Neutrophil (primary cell): Measurements from ENCODE around the gene NIPAL3.

Experiments
- H3K27ac ChIP-seq: fragments of 200-600 bp; sonication (generic); 2 replicates; pipeline ENCODE4 v1.5.1; 2016; ENCODE audit warnings: mild to moderate bottlenecking, moderate library complexity
- H3K27me3 ChIP-seq: fragments of 200-600 bp; sonication (generic); 2 replicates; pipeline ENCODE4 v1.6.0; 2016; ENCODE audit warnings: mild to moderate bottlenecking
- H3K36me3 ChIP-seq: fragments of 200-600 bp; sonication (generic); 2 replicates; pipeline ENCODE4 v1.5.1; 2017
- H3K4me1 ChIP-seq, 2 experiments: fragments of 200-600 bp in 1 of 2; sonication (generic) in 1 of 2; 1 replicate in 1 of 2; 2 replicates in 1 of 2; pipeline versions ENCODE4 v1.5.1 to v1.6.1; 2013 to 2016; ENCODE audit warnings: low read depth in 1 of 2, low read length in 1 of 2, mild to moderate bottlenecking in 1 of 2, moderate library complexity in 1 of 2; ENCODE audit not compliant: control insufficient read depth in 1 of 2, insufficient read depth in 1 of 2
- H3K4me3 ChIP-seq, 2 experiments: fragments of 200-600 bp in 1 of 2; sonication (generic) in 1 of 2; 1 replicate in 1 of 2; 2 replicates in 1 of 2; pipeline ENCODE4 v1.5.1; 2013 to 2016; ENCODE audit warnings: low read depth in 1 of 2, low read length in 1 of 2, mild to moderate bottlenecking in 1 of 2, moderate library complexity in 1 of 2
- H3K9me3 ChIP-seq: fragments of 200-600 bp; sonication (generic); 2 replicates; pipeline ENCODE4 v1.5.1; 2016
- TF ChIP-seq, protein P1 (sequence below): fragments of 200-600 bp; sonication (generic); IDR thresholded peaks from 2 replicates; pipeline ENCODE4 v1.5.1; 2016; ENCODE audit warnings: antibody characterized with exemption

Gene NIPAL3

DNA sequence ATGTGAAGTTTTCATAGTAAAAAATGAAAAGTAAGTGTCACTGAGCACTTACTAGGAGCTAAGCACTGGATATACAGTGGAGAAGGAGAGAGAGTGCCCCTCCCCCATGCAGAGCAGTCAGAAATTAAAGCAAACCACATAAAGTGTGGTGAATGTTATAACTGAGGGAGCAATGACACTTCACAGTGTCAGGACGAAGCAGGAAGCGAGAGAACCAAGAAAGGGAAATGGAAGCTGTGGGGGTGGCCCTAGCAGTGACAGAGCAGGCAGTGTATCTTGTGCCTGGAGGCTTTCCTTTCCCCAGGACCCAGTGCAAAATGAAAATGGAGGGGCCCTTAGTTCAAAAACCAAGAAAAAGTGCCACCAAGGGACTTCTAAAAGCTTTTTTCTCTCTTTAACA lies 65.5 kb downstream of the NIPAL3 start:
- no peaks in the 10 kb centered on the region for H3K9me3 ChIP-seq
- H3K27ac ChIP-seq: no peak overlapping the region
- H3K4me1 ChIP-seq: peaks cover 11 to 15% of the 10 kb centered on the region in 2 experiments
- no peaks in the 10 kb centered on the region for H3K36me3 ChIP-seq
- no peaks in the 10 kb centered on the region for H3K27me3 ChIP-seq
- TF ChIP-seq, protein P1, sequence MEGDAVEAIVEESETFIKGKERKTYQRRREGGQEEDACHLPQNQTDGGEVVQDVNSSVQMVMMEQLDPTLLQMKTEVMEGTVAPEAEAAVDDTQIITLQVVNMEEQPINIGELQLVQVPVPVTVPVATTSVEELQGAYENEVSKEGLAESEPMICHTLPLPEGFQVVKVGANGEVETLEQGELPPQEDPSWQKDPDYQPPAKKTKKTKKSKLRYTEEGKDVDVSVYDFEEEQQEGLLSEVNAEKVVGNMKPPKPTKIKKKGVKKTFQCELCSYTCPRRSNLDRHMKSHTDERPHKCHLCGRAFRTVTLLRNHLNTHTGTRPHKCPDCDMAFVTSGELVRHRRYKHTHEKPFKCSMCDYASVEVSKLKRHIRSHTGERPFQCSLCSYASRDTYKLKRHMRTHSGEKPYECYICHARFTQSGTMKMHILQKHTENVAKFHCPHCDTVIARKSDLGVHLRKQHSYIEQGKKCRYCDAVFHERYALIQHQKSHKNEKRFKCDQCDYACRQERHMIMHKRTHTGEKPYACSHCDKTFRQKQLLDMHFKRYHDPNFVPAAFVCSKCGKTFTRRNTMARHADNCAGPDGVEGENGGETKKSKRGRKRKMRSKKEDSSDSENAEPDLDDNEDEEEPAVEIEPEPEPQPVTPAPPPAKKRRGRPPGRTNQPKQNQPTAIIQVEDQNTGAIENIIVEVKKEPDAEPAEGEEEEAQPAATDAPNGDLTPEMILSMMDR: no peak
- H3K4me3 ChIP-seq: no peak overlapping the region

DNA sequence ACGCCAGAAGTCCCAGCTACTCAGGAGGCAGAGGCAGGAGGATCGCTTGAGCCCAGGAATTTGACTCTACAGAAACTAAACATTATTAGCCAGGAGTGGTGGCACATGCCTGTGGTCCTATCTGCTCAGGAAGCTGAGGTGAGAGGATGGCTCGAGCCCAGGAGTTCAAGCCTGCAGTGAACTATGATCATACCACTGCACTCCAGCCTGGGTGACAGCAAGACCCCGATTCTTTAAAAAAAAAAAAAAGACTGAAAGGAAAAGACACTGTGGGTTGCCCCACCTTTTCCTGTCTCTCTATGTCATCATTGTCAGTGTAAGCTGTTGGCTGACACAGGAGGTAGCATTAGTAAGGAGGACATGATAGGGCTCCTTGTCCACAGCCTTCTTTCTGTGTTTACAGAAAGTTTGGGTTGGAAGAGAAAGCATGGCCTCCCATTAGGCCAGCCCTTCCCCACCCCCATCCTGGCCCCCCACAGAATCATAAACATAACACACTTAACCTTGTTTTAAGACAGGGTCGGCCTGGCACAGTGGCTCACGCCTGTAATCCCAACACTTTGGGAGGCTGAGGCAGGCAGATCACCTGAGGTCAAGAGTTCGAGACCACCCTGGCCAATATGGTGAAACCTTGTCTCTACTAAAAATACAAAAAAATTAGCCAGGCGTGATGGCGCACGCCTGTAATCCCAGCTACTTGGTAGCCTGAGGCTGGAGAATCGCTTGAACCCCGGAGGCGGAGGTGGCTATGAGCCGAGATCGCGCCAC lies 66.4 kb downstream of the NIPAL3 start:
- Histone ChIP-seq H3K27me3 (no peaks in the 10 kb centered on the region), H3K27ac (no peak overlapping the region), H3K4me1 (peaks cover 11 to 15% of the 10 kb centered on the region in 2 experiments), H3K9me3 (no peaks in the 10 kb centered on the region), H3K36me3 (no peaks in the 10 kb centered on the region), H3K4me3 (no peak overlapping the region)
- TF ChIP-seq, protein P1: no peak

DNA sequence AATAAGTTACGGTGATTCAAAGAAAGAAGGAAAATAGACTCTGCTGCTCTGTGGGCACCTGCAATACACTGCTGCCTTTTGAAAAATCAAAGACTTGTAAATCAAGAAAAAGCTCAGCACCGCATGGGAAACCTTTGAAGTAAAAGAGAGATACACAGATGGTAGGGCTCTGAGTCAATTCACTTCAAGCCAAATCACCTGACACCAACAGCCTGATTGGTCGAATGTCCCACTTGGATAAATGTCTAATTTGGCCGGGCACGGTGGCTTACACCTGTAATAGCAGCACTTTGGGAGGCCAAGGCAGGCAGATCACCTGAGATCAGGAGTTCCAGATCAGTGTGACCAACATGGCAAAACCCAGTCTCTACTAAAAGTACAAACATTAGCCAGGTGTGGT lies 67.8 kb downstream of the NIPAL3 start:
- Histone ChIP-seq H3K36me3 (no peaks in the 10 kb centered on the region), H3K4me1 (peaks cover 11 to 15% of the 10 kb centered on the region in 2 experiments), H3K27me3 (no peaks in the 10 kb centered on the region), H3K9me3 (no peaks in the 10 kb centered on the region), H3K27ac (no peak overlapping the region), H3K4me3 (no peak overlapping the region)
- TF ChIP-seq, protein P1: no peak

DNA sequence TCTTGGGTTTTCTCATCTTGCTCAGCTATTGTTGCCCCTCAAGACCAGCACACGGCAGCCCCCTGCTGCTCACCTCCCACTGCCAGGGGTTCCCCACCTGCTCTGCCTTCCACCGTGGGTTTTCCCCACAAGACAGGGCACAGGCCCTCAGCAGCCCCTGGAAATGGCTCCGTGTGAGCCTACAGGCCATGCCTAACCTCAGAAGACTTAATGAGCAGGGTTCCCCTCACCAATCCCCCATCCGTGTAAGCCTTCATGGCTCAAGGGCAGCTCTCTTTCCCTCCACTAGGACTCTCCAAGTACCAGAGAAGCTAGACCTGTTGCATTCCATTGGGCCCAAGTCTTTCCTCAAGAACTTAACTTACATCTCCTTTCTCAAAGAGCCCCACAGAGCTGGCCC lies 68.6 kb downstream of the NIPAL3 start:
- no peaks in the 10 kb centered on the region for H3K9me3 ChIP-seq
- H3K4me3 ChIP-seq: no peak overlapping the region
- TF ChIP-seq, protein P1: no peak
- H3K36me3 ChIP-seq: no peaks in the 10 kb centered on the region
- H3K4me1 ChIP-seq: peaks cover 11 to 15% of the 10 kb centered on the region in 2 experiments
- H3K27ac ChIP-seq: no peak overlapping the region
- no peaks in the 10 kb centered on the region for H3K27me3 ChIP-seq

DNA sequence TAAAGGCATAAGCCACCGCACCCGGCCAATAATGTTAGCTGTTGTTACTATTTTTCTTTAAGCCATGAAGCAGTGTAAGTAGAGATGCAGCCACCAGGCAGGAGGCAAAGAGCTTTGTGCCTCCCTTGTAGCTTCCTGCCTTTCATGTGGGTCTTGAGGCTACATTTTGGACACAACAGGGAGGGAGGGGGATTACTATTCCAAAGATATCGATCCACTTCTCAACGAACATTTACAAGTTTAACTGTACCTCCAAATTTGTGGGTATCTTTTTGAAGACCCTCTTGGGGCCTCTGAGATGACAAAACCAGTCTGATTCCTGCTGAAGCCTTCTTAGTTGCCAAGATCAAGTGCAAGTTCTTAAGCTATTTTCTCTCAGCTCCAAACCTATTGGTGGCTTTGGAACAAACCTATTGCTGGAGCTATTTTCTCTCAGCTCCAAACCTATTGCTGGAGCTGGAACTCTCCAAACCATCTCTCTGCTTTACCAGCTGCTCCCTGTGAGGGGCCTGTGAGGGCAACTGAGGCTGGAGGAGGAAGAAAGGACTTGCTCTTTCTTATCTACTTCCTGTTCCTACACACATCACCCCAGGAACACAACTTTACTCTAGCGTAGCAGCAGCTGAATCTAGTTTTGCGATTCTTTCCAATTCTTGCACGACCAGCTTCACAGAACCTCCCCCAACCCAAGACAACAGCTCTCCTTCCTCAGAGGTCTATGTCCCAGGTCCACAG lies 70.9 kb downstream of the NIPAL3 start:
- Histone ChIP-seq H3K4me1 (peaks cover 8% of the 10 kb centered on the region in 2 experiments), H3K36me3 (no peaks in the 10 kb centered on the region), H3K9me3 (no peaks in the 10 kb centered on the region), H3K27me3 (no peaks in the 10 kb centered on the region), H3K4me3 (no peak overlapping the region), H3K27ac (no peak overlapping the region)
- TF ChIP-seq, protein P1: no peak
